Astrocyte (in vitro differentiated cells and primary cell): ENCODE results near the gene MT1E. TPM values are rescaled to one million over a fixed set of nuclear protein-coding genes. Genes with fewer than 3 reads are reported as not detected.

Source experiments
- DNase-seq: peaks from one replicate; pipeline ENCODE4 v3.0.0-alpha.2; 2010; ENCODE audit warnings: low read depth
- FAIRE-seq: peaks from 2 replicates; lab custom pipeline; 2011; peaks lifted over from hg19 to GRCh38; lab: Jason Lieb, UNC
- H2AFZ ChIP-seq: 2 replicates; pipeline ENCODE4 v1.6.0; 2012; ENCODE audit warnings: low read depth, low read length, inconsistent platforms
- H3K27ac ChIP-seq: 2 replicates; pipeline ENCODE4 v1.5.1; 2011; ENCODE audit warnings: low read depth, low read length, inconsistent platforms
- H3K27me3 ChIP-seq: 2 replicates; pipeline ENCODE4 v1.6.0; 2011; ENCODE audit warnings: low read length, inconsistent platforms; ENCODE audit not compliant: insufficient read depth
- H3K36me3 ChIP-seq: 2 replicates; pipeline ENCODE4 v1.5.1; 2011; ENCODE audit warnings: low read length, inconsistent platforms; ENCODE audit not compliant: insufficient read depth
- H3K4me1 ChIP-seq: 2 replicates; pipeline ENCODE4 v1.5.1; 2011; ENCODE audit warnings: low read length, inconsistent platforms; ENCODE audit not compliant: insufficient read depth
- H3K4me2 ChIP-seq: 2 replicates; pipeline ENCODE4 v1.6.0; 2012; ENCODE audit warnings: low read length, inconsistent platforms
- H3K4me3 ChIP-seq: 2 replicates; pipeline ENCODE4 v1.5.1; 2011; ENCODE audit warnings: low read depth, mild to moderate bottlenecking, low read length, inconsistent platforms; ENCODE audit not compliant: insufficient read depth
- H3K79me2 ChIP-seq: 2 replicates; pipeline ENCODE4 v1.6.0; 2012; ENCODE audit warnings: mild to moderate bottlenecking, low read length, inconsistent platforms; ENCODE audit not compliant: insufficient read depth
- H3K9ac ChIP-seq: 2 replicates; pipeline ENCODE4 v1.6.0; 2012; ENCODE audit warnings: mild to moderate bottlenecking, low read length, inconsistent platforms
- H3K9me3 ChIP-seq: 2 replicates; pipeline ENCODE4 v1.5.1; 2012; ENCODE audit warnings: low read depth, mild to moderate bottlenecking, low read length, inconsistent platforms; ENCODE audit not compliant: insufficient read depth
- H4K20me1 ChIP-seq: 2 replicates; pipeline ENCODE4 v1.6.0; 2012; ENCODE audit warnings: low read length, inconsistent platforms; ENCODE audit not compliant: insufficient read depth
- H3K27ac Mint-ChIP-seq: one replicate; pipeline ENCODE4 v1.8.0; 2021; ENCODE audit warnings: mild to moderate bottlenecking, mixed read lengths; ENCODE audit not compliant: unreplicated experiment
- H3K27me3 Mint-ChIP-seq: one replicate; pipeline ENCODE4 v1.8.0; 2021; ENCODE audit warnings: low read depth, mixed read lengths; ENCODE audit not compliant: unreplicated experiment
- H3K36me3 Mint-ChIP-seq: one replicate; pipeline ENCODE4 v1.8.0; 2021; ENCODE audit warnings: low read depth, mixed read lengths; ENCODE audit not compliant: unreplicated experiment
- H3K4me1 Mint-ChIP-seq: one replicate; pipeline ENCODE4 v1.8.0; 2021; ENCODE audit warnings: low read depth, mixed read lengths; ENCODE audit not compliant: unreplicated experiment
- H3K4me3 Mint-ChIP-seq: one replicate; pipeline ENCODE4 v1.8.0; 2021; ENCODE audit warnings: mild to moderate bottlenecking, moderate library complexity, mixed read lengths; ENCODE audit not compliant: unreplicated experiment
- H3K9me3 Mint-ChIP-seq: one replicate; pipeline ENCODE4 v1.8.0; 2021; ENCODE audit warnings: mild to moderate bottlenecking, mixed read lengths; ENCODE audit not compliant: unreplicated experiment
- EZH2 ChIP-seq: IDR thresholded peaks from 2 replicates; pipeline ENCODE4 v1.6.1; 2012; ENCODE audit warnings: mild to moderate bottlenecking, low read length, inconsistent platforms; ENCODE audit not compliant: insufficient read depth
- total RNA-seq: library from RNA; stranded (reverse); gene quantifications from 2 replicates; pipeline ENCODE4 v1.2.1, GENCODE V29; 2021
- TF ChIP-seq, protein P1 (sequence below): IDR thresholded peaks from 2 replicates; pipeline ENCODE4 v1.5.1; 2011; ENCODE audit warnings: low read depth, mild to moderate bottlenecking, inconsistent platforms, low read length, moderate library complexity; ENCODE audit not compliant: insufficient read depth

The MT1E gene
- total RNA-seq, 1 donor from 2014 or later = 11.9 TPM

GRCh38 chr16:56604966-56605365 lies 20.6 kb upstream of the MT1E start:
- no peak for DNase-seq
- no peak for TF ChIP-seq EZH2
- TF ChIP-seq, protein P1, sequence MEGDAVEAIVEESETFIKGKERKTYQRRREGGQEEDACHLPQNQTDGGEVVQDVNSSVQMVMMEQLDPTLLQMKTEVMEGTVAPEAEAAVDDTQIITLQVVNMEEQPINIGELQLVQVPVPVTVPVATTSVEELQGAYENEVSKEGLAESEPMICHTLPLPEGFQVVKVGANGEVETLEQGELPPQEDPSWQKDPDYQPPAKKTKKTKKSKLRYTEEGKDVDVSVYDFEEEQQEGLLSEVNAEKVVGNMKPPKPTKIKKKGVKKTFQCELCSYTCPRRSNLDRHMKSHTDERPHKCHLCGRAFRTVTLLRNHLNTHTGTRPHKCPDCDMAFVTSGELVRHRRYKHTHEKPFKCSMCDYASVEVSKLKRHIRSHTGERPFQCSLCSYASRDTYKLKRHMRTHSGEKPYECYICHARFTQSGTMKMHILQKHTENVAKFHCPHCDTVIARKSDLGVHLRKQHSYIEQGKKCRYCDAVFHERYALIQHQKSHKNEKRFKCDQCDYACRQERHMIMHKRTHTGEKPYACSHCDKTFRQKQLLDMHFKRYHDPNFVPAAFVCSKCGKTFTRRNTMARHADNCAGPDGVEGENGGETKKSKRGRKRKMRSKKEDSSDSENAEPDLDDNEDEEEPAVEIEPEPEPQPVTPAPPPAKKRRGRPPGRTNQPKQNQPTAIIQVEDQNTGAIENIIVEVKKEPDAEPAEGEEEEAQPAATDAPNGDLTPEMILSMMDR = no peak
- H3K4me3 ChIP-seq = no peak overlapping the region
- Mint-ChIP-seq H3K27ac (no peak overlapping the region), H3K4me3 (no peak overlapping the region), H3K9me3 (peaks cover 3% of the 10 kb centered on the region), H3K27me3 (peaks cover 25% of the 10 kb centered on the region), H3K36me3 (no peaks in the 10 kb centered on the region), H3K4me1 (peaks cover 24% of the 10 kb centered on the region)
- H3K4me1 ChIP-seq = peaks cover 27% of the 10 kb centered on the region
- no peak overlapping the region for H3K27ac ChIP-seq
- peaks cover 5% of the 10 kb centered on the region for H4K20me1 ChIP-seq
- no peak overlapping the region for H3K4me2 ChIP-seq
- no peaks in the 10 kb centered on the region for H3K36me3 ChIP-seq
- no peaks in the 10 kb centered on the region for H3K27me3 ChIP-seq
- H3K9ac ChIP-seq = no peak overlapping the region
- H3K9me3 ChIP-seq = no peaks in the 10 kb centered on the region
- H2AFZ ChIP-seq = no peak overlapping the region
- H3K79me2 ChIP-seq = peaks cover 12% of the 10 kb centered on the region
- no peak for FAIRE-seq

GRCh38 chr16:56605475-56605874 lies 20.1 kb upstream of the MT1E start:
- Histone ChIP-seq H3K27ac (peak overlapping the region; percentile 92), H3K36me3 (no peaks in the 10 kb centered on the region), H3K79me2 (peaks cover 12% of the 10 kb centered on the region), H3K4me2 (peak overlapping the region; percentile 88), H3K9ac (no peak overlapping the region), H2AFZ (no peak overlapping the region), H3K9me3 (no peaks in the 10 kb centered on the region), H3K4me1 (peaks cover 32% of the 10 kb centered on the region), H4K20me1 (peaks cover 5% of the 10 kb centered on the region), H3K27me3 (no peaks in the 10 kb centered on the region), H3K4me3 (no peak overlapping the region)
- TF ChIP-seq EZH2 = no peak
- TF ChIP-seq, protein P1 = no peak
- no peak for FAIRE-seq
- Mint-ChIP-seq H3K4me3 (no peak overlapping the region), H3K36me3 (no peaks in the 10 kb centered on the region), H3K27me3 (peaks cover 21% of the 10 kb centered on the region), H3K27ac (no peak overlapping the region), H3K4me1 (peaks cover 29% of the 10 kb centered on the region), H3K9me3 (peaks cover 3% of the 10 kb centered on the region)
- no peak for DNase-seq

DNA sequence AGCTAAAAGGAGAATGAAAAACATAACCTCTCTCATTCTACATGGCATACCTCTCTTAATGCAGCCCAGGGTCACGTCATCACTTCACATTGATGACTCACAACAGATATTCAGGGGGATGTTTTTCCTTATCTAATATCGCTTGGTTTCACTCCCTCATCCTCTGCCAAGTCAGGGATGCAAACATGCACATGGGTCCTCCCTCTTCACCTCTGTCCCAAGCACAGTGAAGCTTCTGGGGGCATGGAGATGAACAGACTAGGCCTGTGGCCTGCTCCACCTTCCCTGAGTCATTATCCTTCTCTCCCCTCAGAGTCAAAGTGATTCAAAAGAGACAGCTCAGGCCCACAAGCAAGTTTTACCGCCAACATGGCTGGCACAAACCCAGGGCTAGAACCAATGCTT lies 19.5 kb upstream of the MT1E start:
- H3K9me3 ChIP-seq = no peaks in the 10 kb centered on the region
- Mint-ChIP-seq H3K36me3 (no peaks in the 10 kb centered on the region), H3K27me3 (peaks cover 17% of the 10 kb centered on the region), H3K27ac (peak overlapping the region; percentile 13), H3K4me1 (peaks cover 33% of the 10 kb centered on the region), H3K4me3 (no peak overlapping the region), H3K9me3 (peaks cover 3% of the 10 kb centered on the region)
- peak; percentile 58 for FAIRE-seq
- H4K20me1 ChIP-seq = peaks cover 5% of the 10 kb centered on the region
- no peak overlapping the region for H2AFZ ChIP-seq
- H3K79me2 ChIP-seq = peaks cover 12% of the 10 kb centered on the region
- no peaks in the 10 kb centered on the region for H3K27me3 ChIP-seq
- TF ChIP-seq, protein P1 = no peak
- TF ChIP-seq EZH2 = no peak
- peak overlapping the region; percentile 92 for H3K27ac ChIP-seq
- peak overlapping the region; percentile 92 for H3K9ac ChIP-seq
- peak; percentile 77 for DNase-seq
- no peak overlapping the region for H3K4me3 ChIP-seq
- peak overlapping the region; percentile 88 for H3K4me2 ChIP-seq
- peaks cover 38% of the 10 kb centered on the region for H3K4me1 ChIP-seq
- no peaks in the 10 kb centered on the region for H3K36me3 ChIP-seq
